Ovary (tissue), 9 donors: Measurements from ENCODE around the gene KCNMA1. TPM values are rescaled to one million over a fixed set of nuclear protein-coding genes. Genes with fewer than 3 reads are reported as not detected.

Experiments used
- DNase-seq, 5 donors: peaks; one replicate each; pipeline ENCODE4 v3.0.0-alpha.2; 2019 to 2020
- H3K27ac ChIP-seq, 2 donors: fragments of 200-600 bp; one replicate each; pipeline versions ENCODE4 v1.5.1 to v1.8.0; 2019 to 2022
- H3K27me3 ChIP-seq: fragments of 200-600 bp; one replicate; pipeline ENCODE4 v1.8.0; 2022
- H3K36me3 ChIP-seq: fragments of 200-600 bp; sonication (generic); one replicate; pipeline ENCODE4 v1.5.1; 2019
- H3K4me1 ChIP-seq: one replicate; pipeline ENCODE4 v1.8.1; 2013; ENCODE audit warnings: mild to moderate bottlenecking, moderate library complexity; ENCODE audit not compliant: insufficient read depth
- H3K4me3 ChIP-seq: fragments of 200-600 bp; sonication (generic); one replicate; pipeline ENCODE4 v1.5.1; 2017
- H3K9me3 ChIP-seq, 2 donors: fragments of 200-600 bp in 1 of 2; sonication (generic) in 1 of 2; one replicate each; pipeline versions ENCODE4 v1.5.1 to v1.8.1; 2013 to 2019; ENCODE audit warnings: mild to moderate bottlenecking in 1 of 2, moderate library complexity in 1 of 2
- EP300 ChIP-seq: sonication (generic); formaldehyde crosslinking; IDR thresholded peaks from one replicate; pipeline ENCODE4 v1.6.1; 2017; ENCODE audit warnings: antibody characterized with exemption
- POLR2A ChIP-seq: fragments of 450-650 bp; IDR thresholded peaks from one replicate; pipeline ENCODE4 v1.6.1; 2017; ENCODE audit warnings: antibody characterized with exemption, mild to moderate bottlenecking, moderate library complexity
- WGBS, 3 donors: extraction: QIAGEN DNeasy Blood & Tissue Kit in 1 of 3; methylation state at CpG; one replicate each; pipeline versions ENCODE4 v1.1.5 to v1.1.7; 2013 to 2017; 5-methylcytosine and 5-hydroxymethylcytosine counted together
- intact Hi-C, 4 donors: fragments of 100-400 bp; cut with DNase I; formaldehyde crosslinking; loops; one replicate each; pipeline versions ENCODE4 v1.11.0 to v1.15.1; 2022 to 2023
- polyA plus RNA-seq, 2 donors: library from polyadenylated mRNA; stranded (reverse); fragments of 200-250 nt in 1 of 2; fragments of 350-450 nt in 1 of 2; fragmentation: Illumina TruSeq in 1 of 2; extraction: RNeasy Lipid Tissue Mini Kit (QIAGEN cat#74804) in 1 of 2; gene quantifications; one replicate each; pipeline ENCODE4 v1.2.3, GENCODE V29; 2013 to 2014
- total RNA-seq, 7 donors: library from RNA; depleted of rRNA in 2 of 7; stranded (reverse); fragments of >200 nt in 2 of 7; fragmentation: NEBNext Ultra II Directional in 3 of 7; extraction: Animal tissue kit (Norgen Biotek cat#: 25700) in 3 of 7; gene quantifications; one replicate each; pipeline versions ENCODE4 v1.1.0 to v1.2.4, GENCODE V29; 2016 to 2023
- TF ChIP-seq, protein P1 (sequence below), 3 donors: fragments of 450-650 bp in 2 of 3; fragments of 200-600 bp in 1 of 3; IDR thresholded peaks; one replicate each; pipeline versions ENCODE4 v1.5.1 to v1.8.0; 2016 to 2022; ENCODE audit warnings: antibody characterized with exemption in 3 of 3, mild to moderate bottlenecking in 1 of 3
- donor health status: DM: no; HTN: no; CAD: no; lungs with moderate emphysema.
- donor health status: DM: no; HTN: no; CAD: no.
- donor health status: Bipolar disorder and iron deficiency.
- donor health status: DM: yes; HTN: yes; CAD: no.
- donor health status: DM: no; HTN: no; CAD: no.
- donor health status: DM: yes; HTN: yes; CAD: no.

The KCNMA1 gene
- total and polyA plus RNA-seq, 9 donors: 7.0 to 83.8 (median 25.1) TPM

DNA sequence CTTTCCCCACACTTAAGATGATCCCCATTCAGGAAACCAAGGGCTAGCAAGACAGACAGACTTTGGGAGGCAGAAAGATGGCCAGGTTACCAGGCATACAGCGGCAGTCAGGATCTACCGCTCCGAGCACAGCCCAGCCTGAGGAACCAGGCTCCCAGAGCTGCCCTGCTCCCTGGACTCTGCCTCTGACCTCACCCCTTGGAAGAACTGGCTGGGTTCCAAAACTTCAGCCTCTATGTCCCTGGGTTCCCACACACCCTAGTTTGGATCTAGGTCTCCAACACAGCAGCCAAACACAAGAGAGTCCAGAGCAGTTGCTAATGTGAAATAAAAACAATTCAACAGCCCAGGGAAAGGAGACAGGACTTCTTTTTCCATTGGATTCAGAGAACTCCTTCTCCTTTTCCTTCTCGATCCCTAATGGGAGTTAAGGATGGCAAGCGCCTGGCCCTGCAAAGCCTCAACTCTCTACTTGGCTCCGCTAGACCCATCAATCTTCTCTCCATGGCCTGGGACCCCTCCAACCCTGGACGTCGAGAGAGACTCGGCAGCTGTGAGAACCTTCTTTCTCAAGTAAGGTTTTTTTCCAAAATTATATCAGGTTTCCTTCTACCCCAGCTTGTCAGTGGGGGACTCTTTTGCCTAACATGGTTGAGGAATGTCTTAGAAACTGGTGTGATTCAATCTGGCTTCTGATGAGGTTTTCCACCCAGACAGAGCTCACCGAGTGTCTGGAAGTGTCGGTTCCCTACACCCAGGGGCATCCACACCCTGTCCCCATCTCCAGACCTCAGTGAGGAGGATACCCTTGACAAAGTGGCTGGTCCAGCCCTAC is 219.6 kb downstream of the KCNMA1 start:
- TF ChIP-seq EP300: no peak
- TF ChIP-seq POLR2A: no peak
- TF ChIP-seq, protein P1, sequence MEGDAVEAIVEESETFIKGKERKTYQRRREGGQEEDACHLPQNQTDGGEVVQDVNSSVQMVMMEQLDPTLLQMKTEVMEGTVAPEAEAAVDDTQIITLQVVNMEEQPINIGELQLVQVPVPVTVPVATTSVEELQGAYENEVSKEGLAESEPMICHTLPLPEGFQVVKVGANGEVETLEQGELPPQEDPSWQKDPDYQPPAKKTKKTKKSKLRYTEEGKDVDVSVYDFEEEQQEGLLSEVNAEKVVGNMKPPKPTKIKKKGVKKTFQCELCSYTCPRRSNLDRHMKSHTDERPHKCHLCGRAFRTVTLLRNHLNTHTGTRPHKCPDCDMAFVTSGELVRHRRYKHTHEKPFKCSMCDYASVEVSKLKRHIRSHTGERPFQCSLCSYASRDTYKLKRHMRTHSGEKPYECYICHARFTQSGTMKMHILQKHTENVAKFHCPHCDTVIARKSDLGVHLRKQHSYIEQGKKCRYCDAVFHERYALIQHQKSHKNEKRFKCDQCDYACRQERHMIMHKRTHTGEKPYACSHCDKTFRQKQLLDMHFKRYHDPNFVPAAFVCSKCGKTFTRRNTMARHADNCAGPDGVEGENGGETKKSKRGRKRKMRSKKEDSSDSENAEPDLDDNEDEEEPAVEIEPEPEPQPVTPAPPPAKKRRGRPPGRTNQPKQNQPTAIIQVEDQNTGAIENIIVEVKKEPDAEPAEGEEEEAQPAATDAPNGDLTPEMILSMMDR (IDR thresholded peaks at IDR 0.05): no peak
- Histone ChIP-seq H3K36me3 (no peaks in the 10 kb centered on the region), H3K4me1 (peaks cover 21% of the 10 kb centered on the region), H3K27me3 (no peaks in the 10 kb centered on the region), H3K9me3 (no peaks in the 10 kb centered on the region), H3K4me3 (no peak overlapping the region), H3K27ac (no peak overlapping the region)
- intact Hi-C loops: no loop called here
- DNase-seq: no peak
- WGBS, 3 donors: 61 to 83% (median 71%) methylated on average over 11 of the region's 11 CpGs

DNA sequence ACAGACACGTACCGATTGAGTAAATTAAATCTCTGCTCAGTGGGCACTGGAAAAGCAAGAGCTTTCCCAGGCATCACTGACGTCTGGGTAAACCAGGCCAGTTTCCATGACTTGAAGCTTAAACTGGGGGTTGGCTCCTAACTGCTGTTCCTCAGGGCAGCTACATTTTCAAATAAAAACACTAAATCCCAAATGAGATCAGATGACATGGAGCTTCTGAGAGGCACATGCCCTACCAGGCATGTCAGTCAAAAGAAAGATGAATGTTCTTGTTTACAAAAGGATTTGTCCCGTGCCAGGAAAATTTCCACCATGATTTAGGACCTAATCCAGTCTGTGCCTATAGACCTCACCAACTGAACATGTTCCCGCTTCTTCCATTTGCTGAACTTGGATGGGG is 220.2 kb downstream of the KCNMA1 start:
- Histone ChIP-seq H3K4me1 (peaks cover 16% of the 10 kb centered on the region), H3K27ac (no peak overlapping the region), H3K27me3 (no peaks in the 10 kb centered on the region), H3K4me3 (no peak overlapping the region), H3K9me3 (no peaks in the 10 kb centered on the region), H3K36me3 (no peaks in the 10 kb centered on the region)
- DNase-seq: no peak
- TF ChIP-seq, protein P1 (IDR thresholded peaks at IDR 0.05): no peak
- TF ChIP-seq EP300: no peak
- TF ChIP-seq POLR2A: no peak
- intact Hi-C loops: no loop called here
- 63 to 92% (median 74%) methylated on average over 5 of the region's 5 CpGs for WGBS, 3 donors

DNA sequence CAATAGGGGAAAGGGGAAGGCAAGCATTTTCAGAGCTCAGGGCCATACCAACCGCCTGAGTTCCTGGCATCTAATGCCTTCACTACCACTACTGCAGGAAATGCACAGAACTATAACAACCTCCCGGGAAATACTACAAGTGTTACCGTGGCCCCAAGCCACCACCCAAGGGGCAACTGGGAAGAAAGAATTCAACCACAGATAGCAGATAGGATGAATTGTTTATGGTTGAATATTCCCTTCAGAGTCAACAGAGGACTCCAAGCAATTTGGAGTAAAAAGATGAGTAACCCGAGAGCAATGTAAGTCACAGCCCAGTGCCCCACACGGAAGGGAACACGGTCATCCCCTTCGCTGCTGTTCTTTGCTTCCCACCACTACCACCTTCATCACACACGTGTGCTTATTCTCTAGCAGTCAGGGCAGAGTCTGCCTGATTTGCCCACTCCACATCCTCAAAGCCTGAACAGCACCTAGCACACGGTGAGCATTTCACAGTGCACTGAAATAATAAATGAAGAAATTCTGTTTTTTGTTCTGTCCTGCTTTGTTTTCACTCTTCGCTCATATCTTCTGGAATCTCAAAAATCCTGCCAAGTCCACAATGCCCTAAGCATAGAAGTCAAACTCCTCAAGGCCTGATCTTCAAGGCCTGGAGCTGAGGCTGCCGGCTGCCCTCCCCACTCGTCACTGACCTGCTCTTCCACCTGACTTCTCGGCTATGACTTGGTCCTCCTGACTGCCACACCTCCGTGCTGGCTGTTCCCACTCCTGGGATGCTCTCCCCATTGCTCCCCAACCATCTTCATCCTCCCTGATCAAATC is 221.1 kb downstream of the KCNMA1 start:
- intact Hi-C loops: no loop called here
- Histone ChIP-seq H3K4me3 (no peak overlapping the region), H3K36me3 (no peaks in the 10 kb centered on the region), H3K27ac (no peak overlapping the region), H3K27me3 (no peaks in the 10 kb centered on the region), H3K9me3 (no peaks in the 10 kb centered on the region), H3K4me1 (peaks cover 12% of the 10 kb centered on the region)
- WGBS, 3 donors: 33 to 49% (median 45%) methylated on average over 14 of the region's 14 CpGs
- DNase-seq: no peak
- TF ChIP-seq, protein P1 (IDR thresholded peaks at IDR 0.05): no peak
- TF ChIP-seq POLR2A (no peak), EP300 (no peak)

DNA sequence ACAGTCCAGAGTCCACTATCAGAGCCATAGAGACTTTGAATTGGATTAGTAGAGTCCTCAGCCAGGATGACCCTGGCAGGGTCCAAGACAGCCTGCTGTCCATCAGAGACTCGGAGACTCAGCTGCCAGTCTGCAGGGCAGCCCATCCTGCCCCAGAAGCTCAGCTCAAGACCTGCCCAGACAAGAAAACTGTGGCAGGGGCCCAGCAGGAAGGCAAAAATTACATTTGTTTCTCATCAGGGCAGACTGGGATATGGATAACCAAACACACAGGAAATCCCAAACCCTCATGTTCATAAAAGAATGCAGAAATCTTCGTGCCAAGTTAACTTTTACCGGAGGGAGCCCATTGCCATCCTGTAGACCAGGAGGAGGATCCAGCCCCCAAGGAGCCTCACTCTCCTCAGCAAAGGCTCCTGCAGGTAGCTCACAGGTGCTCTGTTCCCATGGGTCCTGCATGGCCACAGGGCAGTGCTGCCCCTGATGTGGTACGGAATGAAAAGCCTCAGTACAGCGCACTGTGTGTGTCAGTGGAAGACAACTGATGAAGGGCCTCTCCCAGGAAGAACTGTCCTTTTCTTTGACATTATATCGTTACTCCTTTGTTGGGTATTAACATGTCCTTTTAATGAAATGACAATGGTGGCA is 222.2 kb downstream of the KCNMA1 start:
- no peak overlapping the region for H3K27ac ChIP-seq
- WGBS, 3 donors: 77 to 78% (median 78%) methylated on average over 6 of the region's 6 CpGs
- H3K4me1 ChIP-seq: peaks cover 12% of the 10 kb centered on the region
- no peak for DNase-seq
- H3K36me3 ChIP-seq: no peaks in the 10 kb centered on the region
- H3K9me3 ChIP-seq: no peaks in the 10 kb centered on the region
- no peak overlapping the region for H3K4me3 ChIP-seq
- intact Hi-C loops: no loop called here
- H3K27me3 ChIP-seq: no peaks in the 10 kb centered on the region
- no peak for TF ChIP-seq POLR2A
- TF ChIP-seq, protein P1 (IDR thresholded peaks at IDR 0.05): no peak
- TF ChIP-seq EP300: no peak
